ENCODE data around the gene TXNL4A. TPM values are rescaled to one million over a fixed set of nuclear protein-coding genes. Genes with fewer than 3 reads are reported as not detected.

Gene TXNL4A
- total RNA-seq, 1 donor from 2014 or later: 79.5 TPM

GRCh38 chr18:79949697-79950487, 38.5 kb downstream of the TXNL4A start:
- DNase-seq (ENCODE audit: low spot score in 2 of 2, unreplicated experiment in 2 of 2): no peak
- H3K36me3 Mint-ChIP-seq: peaks cover 3% of the 10 kb centered on the region
- no peaks in the 10 kb centered on the region for H3K9me3 Mint-ChIP-seq
- H3K27ac Mint-ChIP-seq: peak overlapping the region; percentile 21
- peaks cover 6% of the 10 kb centered on the region for H3K27me3 Mint-ChIP-seq (ENCODE audit: low read depth)
- peak overlapping the region; percentile 75 for H3K4me3 Mint-ChIP-seq
- TF ChIP-seq CTCF (IDR thresholded peaks at IDR 0.05; ENCODE audit: unreplicated experiment): no peak
- peaks cover 16% of the 10 kb centered on the region for H3K4me1 Mint-ChIP-seq

- no peak for TF ChIP-seq CTCF (IDR thresholded peaks at IDR 0.05; ENCODE audit: unreplicated experiment)
- no peak for DNase-seq (ENCODE audit: low spot score in 2 of 2, unreplicated experiment in 2 of 2)
- Mint-ChIP-seq H3K4me1 (peaks cover 16% of the 10 kb centered on the region), H3K9me3 (no peaks in the 10 kb centered on the region), H3K36me3 (peaks cover 3% of the 10 kb centered on the region), H3K27me3 (ENCODE audit: low read depth) (peaks cover 6% of the 10 kb centered on the region), H3K4me3 (peak overlapping the region; percentile 75), H3K27ac (no peak overlapping the region)
Measured at GRCh38 chr18:79948719-79949411, 39.5 kb downstream of the TXNL4A start.

DNA sequence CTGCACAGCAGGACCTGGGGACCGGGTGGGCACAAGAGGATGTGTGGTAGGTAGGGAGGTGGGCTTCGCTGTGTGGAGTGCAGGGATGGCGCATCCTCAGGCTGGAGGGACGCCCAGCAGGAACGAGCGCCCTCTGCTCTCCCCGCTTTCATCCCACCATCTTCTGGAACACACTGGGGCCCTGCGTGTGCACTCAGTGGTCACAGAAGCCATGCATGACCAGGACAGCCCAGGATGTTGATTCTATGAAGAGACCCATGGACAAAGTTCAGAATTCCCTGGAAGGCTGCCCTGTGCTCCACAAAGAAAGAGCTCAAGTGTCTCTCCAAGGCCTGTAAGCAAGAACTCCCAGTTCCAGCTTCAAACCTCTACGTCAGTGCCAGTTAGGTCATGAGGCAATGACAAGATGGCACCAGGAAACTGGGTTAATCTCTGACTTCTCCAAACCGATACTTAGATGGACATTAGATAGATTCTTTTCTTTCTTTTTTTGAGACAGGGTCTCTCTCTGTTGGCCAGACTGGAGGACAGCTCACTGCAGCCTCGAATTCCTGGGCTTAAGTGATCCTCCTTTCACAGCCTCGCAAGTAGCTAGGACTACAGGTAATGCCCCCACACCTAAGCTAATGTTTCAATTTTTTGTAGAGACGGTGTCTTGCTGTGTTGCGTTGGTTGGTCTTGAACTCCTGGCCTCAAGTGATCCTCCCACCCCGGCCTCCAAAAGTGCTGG, 40.3 kb downstream of the TXNL4A start:
- Mint-ChIP-seq H3K36me3 (peaks cover 5% of the 10 kb centered on the region), H3K4me3 (no peak overlapping the region), H3K9me3 (no peaks in the 10 kb centered on the region), H3K27ac (no peak overlapping the region), H3K27me3 (ENCODE audit: low read depth) (peaks cover 2% of the 10 kb centered on the region), H3K4me1 (peaks cover 16% of the 10 kb centered on the region)
- TF ChIP-seq CTCF (IDR thresholded peaks at IDR 0.05; ENCODE audit: unreplicated experiment): no peak
- no peak for DNase-seq (ENCODE audit: low spot score in 2 of 2, unreplicated experiment in 2 of 2)

GRCh38 chr18:79947054-79947755, 41.2 kb downstream of the TXNL4A start:
- Mint-ChIP-seq H3K4me1 (peaks cover 16% of the 10 kb centered on the region), H3K4me3 (no peak overlapping the region), H3K9me3 (no peaks in the 10 kb centered on the region), H3K27me3 (ENCODE audit: low read depth) (no peaks in the 10 kb centered on the region), H3K36me3 (peaks cover 9% of the 10 kb centered on the region), H3K27ac (no peak overlapping the region)
- TF ChIP-seq CTCF (IDR thresholded peaks at IDR 0.05; ENCODE audit: unreplicated experiment): no peak
- no peak for DNase-seq (ENCODE audit: low spot score in 2 of 2, unreplicated experiment in 2 of 2)

Measured in mesothelial cell of epicardium (in vitro differentiated cells).